Neural progenitor cell (in vitro differentiated cells): Measurements from ENCODE around the gene TNFRSF13B.

Experiments used
- CTCF ChIP-seq: fragments of 200-600 bp; sonication (generic); IDR thresholded peaks from 2 replicates; pipeline ENCODE4 v1.5.1; 2017; ENCODE audit warnings: antibody characterized with exemption, mild to moderate bottlenecking
- EZH2 ChIP-seq: fragments of 200-600 bp; sonication (generic); IDR thresholded peaks from 2 replicates; pipeline ENCODE4 v1.6.1; 2017; ENCODE audit warnings: antibody characterized with exemption, mild to moderate bottlenecking, moderate library complexity
- EZH2phosphoT487 ChIP-seq: fragments of 200-600 bp; sonication (generic); IDR thresholded peaks from 2 replicates; pipeline ENCODE4 v1.6.1; 2017; ENCODE audit warnings: antibody characterized with exemption

- no peak for TF ChIP-seq CTCF
- TF ChIP-seq EZH2, result no peak
- TF ChIP-seq EZH2phosphoT487, result no peak
These were observed 33.9 kb downstream of the TNFRSF13B start for GRCh38 chr17:16938031-16938430.
